ENCODE measurements around the gene MEIS1.

GRCh38 chr2:66494708-66495107 lies 59.8 kb downstream of the MEIS1 start:
- TF ChIP-seq CTCF (conservative IDR thresholded peaks at IDR 0.05; ENCODE audit: low read depth in 2 of 2) (no peak), ZNF331 (CRISPR knock-in tag; IDR thresholded peaks at IDR 0.05; ENCODE audit: low read depth) (no peak), CREB1 (CRISPR knock-in tag; IDR thresholded peaks at IDR 0.05; ENCODE audit: low read depth) (no peak)
